GM18511 (cell line): ENCODE results near the gene ABCC10.
"Not testable (repeated sequence)": the region's sequence is repeated elsewhere in the genome, so short reads cannot be mapped to it uniquely, and the experiment has no call there.

Experiments
- ATAC-seq: cut with Tn5 transposase; IDR thresholded peaks from one replicate; pipeline ENCODE4 v1.9.1; 2021; ENCODE audit warnings: mild to moderate bottlenecking, moderate library complexity; ENCODE audit not compliant: unreplicated experiment

The ABCC10 gene

DNA sequence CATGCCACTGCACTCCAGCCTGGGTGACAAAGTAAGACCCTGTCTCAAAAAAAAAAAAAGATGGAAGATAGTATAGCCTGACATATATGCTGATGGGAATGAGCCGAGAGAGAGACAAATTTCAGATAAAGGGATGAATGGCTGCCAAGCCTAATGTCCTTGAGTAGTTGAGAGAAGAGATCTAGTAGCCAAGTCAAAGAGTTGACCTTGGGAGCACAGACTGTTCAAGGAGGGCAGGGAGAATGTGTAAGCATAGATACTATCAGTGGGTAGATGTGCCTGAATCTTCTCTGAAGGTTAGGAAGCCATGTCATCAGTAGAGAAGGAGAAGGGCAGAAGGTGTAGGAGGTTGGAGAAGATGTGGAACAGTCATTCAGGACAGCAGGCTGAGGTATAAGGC lies 20.0 kb upstream of the ABCC10 start:
- ATAC-seq = no peak

DNA sequence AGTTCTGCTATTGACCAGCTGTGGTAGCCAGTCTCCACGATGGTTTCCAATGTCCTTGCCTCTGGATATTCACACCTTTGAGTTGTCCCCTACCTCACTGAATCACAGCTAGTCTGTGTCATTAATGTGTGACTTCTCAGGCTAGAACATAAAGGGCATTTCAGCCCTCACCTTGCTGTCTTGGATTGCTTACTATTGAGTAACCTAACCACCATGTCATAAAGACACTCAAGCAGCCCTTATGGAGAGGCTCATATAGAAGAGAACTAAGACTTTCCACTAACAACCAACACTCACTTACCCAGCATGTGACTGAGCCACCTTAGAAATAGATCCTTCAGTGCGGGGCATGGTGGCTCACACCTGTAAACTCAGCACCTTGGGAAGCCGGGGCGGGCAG lies 19.1 kb upstream of the ABCC10 start:
- no peak for ATAC-seq

DNA sequence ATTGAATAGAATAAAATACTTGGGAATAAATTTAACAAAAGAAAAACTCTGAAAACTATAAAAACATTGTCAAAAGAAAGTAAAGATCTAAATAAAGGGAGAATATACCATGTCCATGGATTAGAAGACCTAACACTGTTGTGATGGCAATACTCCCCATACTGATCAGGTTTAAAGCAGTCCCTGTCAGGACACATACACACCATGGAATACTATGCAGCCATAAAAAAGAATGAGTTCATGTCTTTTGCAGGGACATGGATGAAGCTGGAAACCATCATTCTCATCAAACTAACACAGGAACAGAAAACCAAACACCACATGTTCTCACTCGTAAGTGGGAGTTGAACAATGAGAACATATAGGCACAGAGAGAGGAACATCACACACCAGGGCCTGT lies 16.6 kb upstream of the ABCC10 start:
- not testable (repeated sequence) for ATAC-seq

DNA sequence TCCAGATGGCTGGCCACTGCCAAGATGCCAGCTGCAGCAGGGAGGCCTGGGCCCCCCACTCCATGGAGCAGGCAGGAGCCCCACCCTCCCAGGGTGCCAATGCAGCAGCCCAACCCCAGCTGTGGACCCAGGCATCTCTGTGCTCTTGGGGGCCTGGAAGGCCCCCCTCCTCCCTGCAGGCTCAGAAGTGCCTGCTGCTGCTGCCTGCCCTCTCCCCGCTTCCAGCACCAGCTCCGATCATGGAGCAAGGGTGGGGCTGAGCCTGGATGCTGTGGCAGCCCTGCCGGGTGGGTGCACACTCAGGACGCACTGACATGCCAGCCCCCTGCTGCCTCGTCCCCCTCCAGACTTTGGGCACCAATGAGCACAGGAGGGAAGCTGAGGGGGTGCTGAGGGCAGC lies 14.8 kb upstream of the ABCC10 start:
- no peak for ATAC-seq

- no peak for ATAC-seq
Observed at GRCh38 chr6:43413002-43413401, 14.3 kb upstream of the ABCC10 start.

DNA sequence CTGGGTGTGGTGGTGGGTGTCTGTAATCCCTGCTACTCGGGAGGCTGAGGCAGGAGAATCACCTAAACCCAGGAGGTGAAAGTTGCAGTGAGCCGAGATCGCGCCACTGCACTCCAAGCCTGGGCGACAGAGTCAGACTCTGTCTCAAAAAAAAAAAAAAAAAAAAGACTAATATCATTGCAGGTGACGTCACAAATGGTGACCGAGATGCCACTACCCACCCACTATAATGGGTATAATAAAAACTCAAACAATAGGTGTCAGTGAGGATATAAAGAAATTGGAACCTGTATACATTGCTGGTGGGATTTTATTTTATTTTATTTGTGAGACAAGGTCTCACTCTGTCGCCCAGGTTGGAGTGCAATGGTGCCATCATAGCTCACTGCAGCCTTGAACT lies 12.1 kb upstream of the ABCC10 start:
- ATAC-seq = not testable (repeated sequence)

DNA sequence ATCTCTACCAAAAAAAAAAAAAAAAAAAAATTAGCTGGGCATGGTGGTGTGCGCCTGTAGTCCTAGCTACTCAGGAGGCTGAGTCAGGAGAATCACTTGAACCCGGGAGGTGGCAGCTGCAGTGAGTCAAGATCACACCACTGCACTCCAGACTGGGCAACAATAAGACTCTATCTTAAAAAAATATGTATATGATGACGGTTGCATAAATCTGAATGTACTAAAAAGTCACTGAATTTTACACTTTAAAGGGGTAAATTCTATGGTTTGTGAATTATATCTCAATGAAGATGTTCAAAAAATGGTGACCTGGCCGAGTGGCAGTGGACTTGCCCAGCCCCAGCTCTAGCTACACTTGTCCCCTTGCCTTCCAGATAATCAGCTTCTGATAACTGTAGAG lies 10.4 kb upstream of the ABCC10 start:
- no peak for ATAC-seq

GRCh38 chr6:43420012-43420709 lies 7.2 kb upstream of the ABCC10 start:
- no peak for ATAC-seq

- ATAC-seq = no peak
Observed at GRCh38 chr6:43421831-43422230, 5.5 kb upstream of the ABCC10 start.

- ATAC-seq = not testable (repeated sequence)
Observed at GRCh38 chr6:43425083-43425482, 2.3 kb upstream of the ABCC10 start.

- no peak for ATAC-seq
Observed at GRCh38 chr6:43426928-43427405, 374 bp upstream of the ABCC10 start.

GRCh38 chr6:43428112-43428570 lies 800 bp downstream of the ABCC10 start:
- no peak for ATAC-seq

- no peak for ATAC-seq
Observed at GRCh38 chr6:43428874-43429273, 1.5 kb downstream of the ABCC10 start.

GRCh38 chr6:43432009-43432945 lies 4.9 kb downstream of the ABCC10 start:
- no peak for ATAC-seq

- ATAC-seq = no peak
Observed at GRCh38 chr6:43433148-43433547, 5.8 kb downstream of the ABCC10 start.

DNA sequence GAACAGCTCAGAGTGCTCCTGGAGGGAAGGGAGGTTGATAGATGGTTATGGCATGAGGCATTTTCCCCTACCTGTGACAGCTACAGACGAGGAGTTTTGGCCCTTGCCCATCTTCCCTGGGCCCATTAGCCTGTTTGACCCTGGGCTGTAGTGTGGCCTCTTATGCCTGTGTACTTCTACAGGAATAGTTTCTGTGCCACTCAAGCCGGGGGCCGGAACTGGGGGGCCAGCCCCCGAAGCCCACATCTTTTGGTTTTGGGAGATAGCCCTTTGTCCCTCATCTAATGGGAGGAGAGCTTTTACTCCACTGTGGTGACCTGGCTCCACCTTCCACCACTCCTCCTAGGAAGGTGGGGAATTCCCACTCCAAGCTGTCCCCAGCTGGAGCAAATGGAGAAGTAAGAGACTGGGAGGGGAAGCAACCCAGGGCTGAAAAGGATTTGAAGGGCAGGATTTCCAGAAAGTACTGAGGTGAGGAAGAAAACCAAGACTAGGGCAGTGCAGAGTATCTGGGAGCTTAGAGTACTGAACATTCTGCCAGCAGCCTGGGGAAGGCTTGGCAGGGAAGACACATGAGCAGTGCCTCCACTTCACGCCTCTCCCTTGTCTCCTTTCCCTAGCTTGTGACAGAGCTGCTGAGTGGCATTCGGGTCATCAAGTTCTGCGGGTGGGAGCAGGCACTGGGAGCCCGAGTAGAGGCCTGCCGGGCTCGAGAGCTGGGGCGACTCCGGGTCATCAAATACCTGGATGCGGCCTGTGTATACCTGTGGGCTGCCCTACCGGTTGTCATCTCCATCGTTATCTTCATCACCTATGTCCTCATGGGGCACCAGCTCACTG lies 6.9 kb downstream of the ABCC10 start:
- no peak for ATAC-seq

- ATAC-seq = no peak
Observed at GRCh38 chr6:43434943-43435342, 7.6 kb downstream of the ABCC10 start.

DNA sequence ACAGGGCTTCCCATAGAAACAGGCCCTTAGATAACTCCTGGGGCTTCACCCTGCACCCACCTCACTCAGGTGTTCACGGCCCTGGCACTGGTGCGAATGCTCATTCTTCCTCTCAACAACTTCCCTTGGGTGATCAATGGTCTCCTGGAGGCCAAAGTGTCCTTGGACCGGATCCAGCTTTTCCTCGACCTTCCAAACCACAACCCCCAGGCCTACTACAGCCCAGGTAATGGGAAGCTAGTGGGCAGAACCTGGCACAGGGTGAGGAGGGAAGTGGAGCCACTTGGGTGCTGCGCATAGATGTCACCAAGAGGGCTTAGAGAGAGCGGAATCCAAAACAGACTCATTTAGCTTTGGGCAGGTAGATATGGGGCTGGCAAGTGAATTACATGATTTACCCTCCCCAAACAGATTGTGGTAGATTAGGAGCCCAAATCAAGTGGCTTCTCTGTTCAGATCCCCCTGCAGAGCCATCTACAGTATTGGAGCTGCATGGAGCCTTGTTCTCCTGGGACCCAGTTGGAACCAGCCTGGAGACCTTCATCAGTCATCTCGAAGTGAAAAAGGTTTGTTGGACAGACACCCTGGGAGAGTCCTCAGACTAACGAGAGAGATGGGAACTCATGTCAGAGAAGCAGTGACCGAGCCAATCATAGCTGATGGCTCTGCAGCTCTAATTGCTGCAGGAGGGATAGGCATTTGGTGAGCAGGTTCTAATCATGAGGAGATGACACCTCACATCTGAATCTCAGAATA lies 8.5 kb downstream of the ABCC10 start:
- no peak for ATAC-seq

DNA sequence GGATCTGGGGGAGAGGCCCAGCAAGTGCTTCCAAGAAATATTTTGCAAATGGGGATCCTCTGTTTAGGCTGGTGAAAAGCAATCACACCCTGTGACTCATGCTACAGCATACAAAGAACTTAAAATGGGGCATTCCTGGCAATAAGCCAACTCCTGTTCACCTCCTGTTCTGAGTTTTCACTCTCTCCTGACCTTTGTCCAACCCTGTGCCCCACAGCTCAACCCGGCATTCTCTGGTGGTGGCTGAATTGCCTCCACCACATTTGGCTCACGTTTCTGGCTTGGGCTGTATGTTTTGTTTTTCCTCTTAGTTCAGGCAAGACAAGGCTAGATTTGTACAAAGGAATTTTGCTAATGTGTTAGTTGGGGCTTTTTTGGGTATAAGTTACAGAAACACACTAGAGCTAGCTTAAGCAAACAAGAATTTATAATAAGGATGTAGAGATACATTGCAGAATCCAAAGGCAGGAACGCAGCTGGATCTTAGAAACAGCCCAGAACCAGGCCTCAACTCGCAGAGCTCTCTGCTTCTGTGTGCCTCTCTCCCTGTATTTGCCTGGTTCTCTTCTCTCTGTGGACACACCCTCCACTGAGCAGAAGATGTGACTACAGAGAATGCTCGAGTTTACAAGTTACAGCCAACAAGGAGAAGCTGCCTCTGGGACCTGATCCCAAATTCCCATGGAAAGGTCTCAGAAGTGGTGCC lies 9.4 kb downstream of the ABCC10 start:
- no peak for ATAC-seq

DNA sequence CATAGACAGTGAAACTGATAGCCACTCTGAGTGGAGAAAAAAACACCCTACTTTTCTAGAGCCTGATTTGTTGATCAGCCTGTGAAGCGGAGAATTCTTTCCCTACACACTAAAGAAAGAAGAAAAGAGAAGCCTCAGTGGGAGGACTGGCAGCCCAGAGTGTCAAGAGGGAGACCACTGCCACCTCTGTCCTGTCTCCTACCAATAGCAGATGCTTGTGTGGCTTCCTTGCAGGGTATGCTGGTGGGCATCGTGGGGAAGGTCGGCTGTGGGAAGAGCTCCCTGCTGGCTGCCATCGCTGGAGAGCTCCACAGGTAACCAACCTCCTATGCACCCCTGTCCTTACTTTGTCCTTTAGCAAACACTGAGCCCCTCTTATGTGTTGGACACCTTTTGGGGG lies 10.4 kb downstream of the ABCC10 start:
- ATAC-seq = no peak
